OCI-LY1 (cell line): Measurements from ENCODE around the gene VENTX.
A peak's percentile ranks its signal among the peaks of the same experiment; 100 is the strongest.

Source experiments
- H2AFZ ChIP-seq: fragments of 200-600 bp; sonication (generic), shearing (Covaris generic); 2 replicates; pipeline ENCODE4 v1.6.0; 2014; ENCODE audit warnings: antibody characterized with exemption, mild to moderate bottlenecking, low read length
- H3F3A ChIP-seq: fragments of 200-600 bp; sonication (generic), shearing (Covaris generic); 2 replicates; pipeline ENCODE4 v1.6.0; 2014; ENCODE audit warnings: mild to moderate bottlenecking, antibody characterized with exemption, low read length, moderate library complexity; ENCODE audit not compliant: insufficient read depth
- H3K27ac ChIP-seq: fragments of 200-600 bp; sonication (generic); 2 replicates; pipeline ENCODE4 v1.5.1; 2014; ENCODE audit warnings: low read length, mixed run types, mild to moderate bottlenecking, low read depth; ENCODE audit not compliant: poor library complexity, severe bottlenecking
- H3K27me3 ChIP-seq: fragments of 200-600 bp; sonication (generic); 2 replicates; pipeline ENCODE4 v1.6.0; 2014; ENCODE audit warnings: antibody characterized with exemption, mild to moderate bottlenecking, low read length, moderate library complexity; ENCODE audit not compliant: insufficient read depth
- H3K36me3 ChIP-seq: fragments of 200-600 bp; sonication (generic); 2 replicates; pipeline ENCODE4 v1.6.1; 2014; ENCODE audit warnings: mild to moderate bottlenecking, antibody characterized with exemption, low read length, moderate library complexity, mixed read lengths; ENCODE audit not compliant: insufficient read depth
- H3K4me1 ChIP-seq: fragments of 200-600 bp; sonication (generic); 2 replicates; pipeline ENCODE4 v1.5.1; 2014; ENCODE audit warnings: mild to moderate bottlenecking, low read length, moderate library complexity; ENCODE audit not compliant: insufficient read depth, severe bottlenecking
- H3K4me2 ChIP-seq: fragments of 200-600 bp; sonication (generic), shearing (Covaris generic); 2 replicates; pipeline ENCODE4 v1.6.1; 2014; ENCODE audit warnings: low read length
- H3K4me3 ChIP-seq: fragments of 200-600 bp; sonication (generic); 2 replicates; pipeline ENCODE4 v1.5.1; 2014; ENCODE audit warnings: low read length, low read depth, mild to moderate bottlenecking, mixed read lengths; ENCODE audit not compliant: poor library complexity, severe bottlenecking
- H3K79me2 ChIP-seq: fragments of 200-600 bp; shearing (Covaris generic); 2 replicates; pipeline ENCODE4 v1.6.1; 2016; ENCODE audit warnings: mixed run types, low read length, mixed read lengths; ENCODE audit not compliant: insufficient read depth
- H3K9ac ChIP-seq: fragments of 200-600 bp; sonication (generic), shearing (Covaris generic); 2 replicates; pipeline ENCODE4 v1.6.1; 2014; ENCODE audit warnings: mild to moderate bottlenecking, low read length, mixed read lengths
- H3K9me2 ChIP-seq: fragments of 200-600 bp; sonication (generic), shearing (Covaris generic); 2 replicates; pipeline ENCODE4 v1.6.1; 2014; ENCODE audit warnings: low read depth, mild to moderate bottlenecking, low read length, mixed read lengths
- H3K9me3 ChIP-seq: fragments of 200-600 bp; shearing (Covaris generic); 2 replicates; pipeline ENCODE4 v1.6.1; 2014; ENCODE audit warnings: low read length, mixed read lengths
- H4K20me1 ChIP-seq: fragments of 200-600 bp; sonication (generic), shearing (Covaris generic); 2 replicates; pipeline ENCODE4 v1.6.0; 2016; ENCODE audit warnings: mild to moderate bottlenecking, low read length; ENCODE audit not compliant: insufficient read depth
- EZH2 ChIP-seq: fragments of 200-600 bp; sonication (generic), shearing (Covaris generic); IDR thresholded peaks from 2 replicates; pipeline ENCODE4 v1.8.0; 2017; ENCODE audit warnings: borderline replicate concordance, mixed run types, mild to moderate bottlenecking, antibody characterized with exemption, low read length, moderate library complexity, mixed read lengths
- TF ChIP-seq, protein P1 (sequence below): fragments of 200-600 bp; sonication (generic), shearing (Covaris generic); IDR thresholded peaks from 2 replicates; pipeline ENCODE4 v1.5.1; 2017; ENCODE audit warnings: mild to moderate bottlenecking, antibody characterized with exemption, low read length, moderate library complexity, mixed read lengths

Gene VENTX

DNA sequence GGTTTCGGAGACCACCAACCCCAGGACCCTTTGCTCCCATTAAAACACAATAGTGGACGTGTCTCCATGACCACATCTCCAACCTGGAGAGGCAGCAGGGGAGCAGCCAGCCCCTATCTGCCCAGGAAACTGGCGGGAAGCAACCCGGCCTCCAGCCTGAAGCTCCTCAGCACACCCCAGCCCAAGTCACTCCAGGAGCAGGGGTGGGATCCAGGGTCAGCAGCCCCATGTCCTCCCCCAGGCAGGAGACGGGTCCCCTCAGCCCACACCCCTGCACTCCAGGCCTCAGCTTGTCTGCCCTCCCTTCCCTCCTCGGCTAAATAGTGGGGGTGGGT is 38.4 kb downstream of the VENTX start:
- H2AFZ ChIP-seq, result no peak overlapping the region
- H3F3A ChIP-seq, result no peaks in the 10 kb centered on the region
- no peaks in the 10 kb centered on the region for H3K9me2 ChIP-seq
- H3K79me2 ChIP-seq, result no peaks in the 10 kb centered on the region
- H3K4me1 ChIP-seq, result peaks cover 13% of the 10 kb centered on the region
- TF ChIP-seq EZH2, result no peak
- TF ChIP-seq, protein P1, sequence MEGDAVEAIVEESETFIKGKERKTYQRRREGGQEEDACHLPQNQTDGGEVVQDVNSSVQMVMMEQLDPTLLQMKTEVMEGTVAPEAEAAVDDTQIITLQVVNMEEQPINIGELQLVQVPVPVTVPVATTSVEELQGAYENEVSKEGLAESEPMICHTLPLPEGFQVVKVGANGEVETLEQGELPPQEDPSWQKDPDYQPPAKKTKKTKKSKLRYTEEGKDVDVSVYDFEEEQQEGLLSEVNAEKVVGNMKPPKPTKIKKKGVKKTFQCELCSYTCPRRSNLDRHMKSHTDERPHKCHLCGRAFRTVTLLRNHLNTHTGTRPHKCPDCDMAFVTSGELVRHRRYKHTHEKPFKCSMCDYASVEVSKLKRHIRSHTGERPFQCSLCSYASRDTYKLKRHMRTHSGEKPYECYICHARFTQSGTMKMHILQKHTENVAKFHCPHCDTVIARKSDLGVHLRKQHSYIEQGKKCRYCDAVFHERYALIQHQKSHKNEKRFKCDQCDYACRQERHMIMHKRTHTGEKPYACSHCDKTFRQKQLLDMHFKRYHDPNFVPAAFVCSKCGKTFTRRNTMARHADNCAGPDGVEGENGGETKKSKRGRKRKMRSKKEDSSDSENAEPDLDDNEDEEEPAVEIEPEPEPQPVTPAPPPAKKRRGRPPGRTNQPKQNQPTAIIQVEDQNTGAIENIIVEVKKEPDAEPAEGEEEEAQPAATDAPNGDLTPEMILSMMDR, result no peak
- no peak overlapping the region for H3K9ac ChIP-seq
- H3K4me3 ChIP-seq, result no peak overlapping the region
- H3K9me3 ChIP-seq, result no peaks in the 10 kb centered on the region
- peaks cover 11% of the 10 kb centered on the region; the same call in 1 of the 2 replicates for H3K36me3 ChIP-seq
- no peaks in the 10 kb centered on the region for H3K27me3 ChIP-seq
- no peak overlapping the region for H3K4me2 ChIP-seq
- no peaks in the 10 kb centered on the region for H4K20me1 ChIP-seq
- H3K27ac ChIP-seq, result no peak overlapping the region

DNA sequence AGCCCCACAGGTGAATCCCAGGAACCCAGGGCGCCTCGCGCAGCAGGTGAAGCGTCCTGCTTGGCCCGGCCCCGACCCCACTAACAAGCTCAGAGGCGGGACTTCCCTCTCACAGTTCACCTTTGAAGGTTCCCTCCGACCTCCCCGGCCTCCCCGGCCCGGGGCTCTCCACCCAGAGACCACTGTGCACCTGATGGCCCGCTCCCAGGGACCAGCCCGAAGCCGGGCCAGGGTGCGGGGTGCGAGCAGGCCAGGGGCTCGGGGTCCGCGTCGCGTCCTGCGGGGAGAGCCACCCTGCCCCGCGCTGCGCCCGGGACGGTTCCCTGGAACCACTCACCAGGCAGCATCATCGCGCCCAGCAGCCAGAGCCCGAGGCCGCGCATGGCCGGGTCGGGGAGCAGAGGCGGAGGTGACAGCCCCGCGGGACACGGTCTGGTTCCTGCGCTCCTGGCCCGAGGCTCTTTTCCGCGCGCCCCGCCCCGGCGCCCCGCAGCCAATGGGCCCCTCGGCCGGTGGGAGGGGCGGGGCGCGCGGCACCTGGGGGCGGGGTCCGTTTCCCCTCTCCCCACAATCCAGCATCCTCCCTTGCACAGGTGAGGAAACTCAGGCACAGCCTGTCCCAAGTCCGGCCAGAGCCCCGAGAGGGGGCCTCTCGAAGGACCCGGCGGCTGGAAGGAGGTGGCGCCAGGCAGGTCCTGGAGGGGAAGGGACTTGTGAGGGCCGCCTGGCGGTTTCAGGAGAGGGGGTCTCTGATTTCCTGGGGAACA is 39.0 kb downstream of the VENTX start, which contains the start of gene ADAM8:
TSS of gene ADAM8 (minus strand) at position 434 of the 767 bp plus-strand sequence. CDS start at position 383, 51 bp downstream.
- no peak within 1 kb of the TSS for H3K9ac ChIP-seq
- no peaks in the 10 kb centered on the region for H3K79me2 ChIP-seq
- no peaks in the 10 kb centered on the region for H4K20me1 ChIP-seq
- H3K27ac ChIP-seq, result no peak within 1 kb of the TSS
- peaks cover 13% of the 10 kb centered on the region for H3K4me1 ChIP-seq
- H3K9me2 ChIP-seq, result no peaks in the 10 kb centered on the region
- no peaks in the 10 kb centered on the region for H3F3A ChIP-seq
- no peak within 1 kb of the TSS for H2AFZ ChIP-seq
- TF ChIP-seq, protein P1, result no peak
- TF ChIP-seq EZH2, result no peak
- H3K27me3 ChIP-seq, result no peaks in the 10 kb centered on the region
- H3K4me3 ChIP-seq, result no peak within 1 kb of the TSS
- 0 out of 2 replicates have a peak within 1 kb of the TSS, but pooled peaks have one; percentile 40 for H3K4me2 ChIP-seq
- no peaks in the 10 kb centered on the region for H3K9me3 ChIP-seq
- H3K36me3 ChIP-seq, result peaks cover 12% of the 10 kb centered on the region

DNA sequence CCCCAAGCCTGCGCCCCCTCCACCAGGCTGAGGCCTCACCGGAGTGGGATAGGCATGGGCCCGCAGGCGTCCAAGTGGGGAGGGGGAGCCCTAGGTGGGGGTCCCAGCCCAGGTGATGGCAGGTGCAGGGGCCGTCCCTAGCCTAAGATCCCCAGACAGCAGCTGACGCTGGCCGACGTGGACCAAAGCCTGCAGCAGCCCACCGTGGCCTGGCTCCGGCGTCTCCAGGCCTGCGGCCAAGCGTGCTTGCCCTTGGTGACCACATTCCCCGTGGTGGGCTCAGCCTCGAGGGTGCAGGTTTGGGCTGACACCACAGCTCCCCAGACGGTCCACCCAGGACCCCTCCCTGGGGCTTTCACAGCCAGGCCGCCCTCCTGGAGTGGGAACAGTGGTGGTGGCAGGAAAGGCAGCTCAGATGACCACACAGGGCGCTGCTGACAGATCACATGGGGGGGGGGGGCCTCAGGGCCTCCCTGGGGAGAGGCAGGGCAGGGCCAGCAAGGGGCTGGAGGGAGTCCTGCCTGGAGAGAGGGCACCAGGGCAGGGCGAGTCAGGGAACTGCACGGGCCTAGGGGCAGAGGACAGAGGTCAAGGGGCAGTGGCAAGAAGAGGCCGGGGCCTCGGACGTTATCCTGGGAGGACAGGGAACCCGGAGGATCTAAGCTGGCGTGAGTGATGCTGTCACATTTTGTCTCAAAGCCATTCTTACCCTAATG is 39.8 kb downstream of the VENTX start:
- no peak overlapping the region for H2AFZ ChIP-seq
- H3K4me1 ChIP-seq, result peaks cover 13% of the 10 kb centered on the region
- H3K36me3 ChIP-seq, result peaks cover 20% of the 10 kb centered on the region
- no peak overlapping the region for H3K9ac ChIP-seq
- no peaks in the 10 kb centered on the region for H3K27me3 ChIP-seq
- H3K27ac ChIP-seq, result no peak overlapping the region
- H3K9me3 ChIP-seq, result no peaks in the 10 kb centered on the region
- no peaks in the 10 kb centered on the region for H3K9me2 ChIP-seq
- no peaks in the 10 kb centered on the region for H4K20me1 ChIP-seq
- H3K79me2 ChIP-seq, result no peaks in the 10 kb centered on the region
- no peak overlapping the region for H3K4me2 ChIP-seq
- H3F3A ChIP-seq, result no peaks in the 10 kb centered on the region
- TF ChIP-seq EZH2, result no peak
- TF ChIP-seq, protein P1, result no peak
- H3K4me3 ChIP-seq, result no peak overlapping the region
